CD4-positive, alpha-beta T cell (primary cell): Measurements from ENCODE around the gene AGAP5. TPM values are rescaled to one million over a fixed set of nuclear protein-coding genes. Genes with fewer than 3 reads are reported as not detected.

Experiments used
- ATAC-seq: fragments of 200-7000 bp; cut with Tn5 transposase; one replicate; pipeline ENCODE4 v1.10.0; 2022; ENCODE audit warnings: mild to moderate bottlenecking; ENCODE audit not compliant: poor library complexity
- CTCF ChIA-PET: fragments of 350-600 bp; sonication (Branson Sonifier 250); formaldehyde crosslinking; loops from one replicate; lab custom pipeline; 2021; ENCODE audit warnings: antibody characterized with exemption, inconsistent platforms; lab: Charles Lee
- POLR2A ChIA-PET: fragments of 350-600 bp; sonication (Branson Sonifier 250); formaldehyde crosslinking; loops from one replicate; lab custom pipeline; 2021; ENCODE audit warnings: antibody characterized with exemption, inconsistent platforms; lab: Charles Lee
- DNase-seq, 14 experiments: peaks; one replicate each; pipeline ENCODE4 v3.0.0-alpha.2; 2013 to 2020; ENCODE audit warnings: mixed read lengths in 2 of 14
- H3K27ac ChIP-seq, 2 donors: one replicate each; pipeline versions ENCODE4 v1.5.1 to v1.7.0; 2013; ENCODE audit warnings: low read length in 2 of 2, low read depth in 1 of 2, mild to moderate bottlenecking in 1 of 2
- H3K27me3 ChIP-seq, 2 experiments: 1 replicate in 1 of 2; 2 replicates in 1 of 2; pipeline versions ENCODE4 v1.6.1 to v1.7.0; 2013; ENCODE audit warnings: low read length in 2 of 2, control low read depth in 1 of 2, mild to moderate bottlenecking in 1 of 2, moderate library complexity in 1 of 2; ENCODE audit not compliant: insufficient read depth in 2 of 2, control insufficient read depth in 1 of 2
- H3K36me3 ChIP-seq: one replicate; pipeline ENCODE4 v1.6.1; 2013; ENCODE audit warnings: low read length, control low read depth; ENCODE audit not compliant: insufficient read depth
- H3K4me1 ChIP-seq: one replicate; pipeline ENCODE4 v1.6.1; 2013; ENCODE audit warnings: low read length, control low read depth; ENCODE audit not compliant: insufficient read depth
- H3K4me3 ChIP-seq: one replicate; pipeline ENCODE4 v1.5.1; 2013; ENCODE audit warnings: mild to moderate bottlenecking, low read length, moderate library complexity
- H3K9me3 ChIP-seq, 2 experiments: 1 replicate in 1 of 2; 2 replicates in 1 of 2; pipeline versions ENCODE4 v1.6.1 to v1.7.0; 2013; ENCODE audit warnings: low read length in 2 of 2, mild to moderate bottlenecking in 2 of 2, control low read depth in 1 of 2, moderate library complexity in 1 of 2; ENCODE audit not compliant: control insufficient read depth in 1 of 2, insufficient read depth in 1 of 2
- H3K27ac Mint-ChIP-seq: one replicate; pipeline ENCODE4 v1.8.0; 2020; ENCODE audit warnings: mixed read lengths
- H3K27me3 Mint-ChIP-seq: one replicate; pipeline ENCODE4 v1.8.0; 2021; ENCODE audit warnings: mixed read lengths
- H3K36me3 Mint-ChIP-seq: one replicate; pipeline ENCODE4 v1.8.0; 2021; ENCODE audit warnings: low read depth, mixed read lengths
- H3K4me1 Mint-ChIP-seq: one replicate; pipeline ENCODE4 v1.8.0; 2021; ENCODE audit warnings: low read depth, mixed read lengths
- H3K4me3 Mint-ChIP-seq: one replicate; pipeline ENCODE4 v1.8.0; 2020; ENCODE audit warnings: mild to moderate bottlenecking, mixed read lengths
- H3K9me3 Mint-ChIP-seq: one replicate; pipeline ENCODE4 v1.8.0; 2020; ENCODE audit warnings: mixed read lengths
- intact Hi-C, 2 experiments: fragments of 100-400 bp; cut with DNase I in 1 of 2; cut with micrococcal nuclease in 1 of 2; formaldehyde crosslinking; loops; one replicate each; pipeline versions ENCODE4 v1.15.1 to v1.9.0; 2023 to 2025; cut with DNase I, micrococcal nuclease
- total RNA-seq, 174 experiments: library from RNA in 2 of 174; stranded (reverse) in 2 of 174; gene quantifications; one replicate each; pipeline ENCODE4 v1.2.3 and lab custom pipeline; 2021 to 2026
- TF ChIP-seq, protein P1 (sequence below): fragments of 200-600 bp; IDR thresholded peaks from one replicate; pipeline ENCODE4 v1.8.0; 2022; ENCODE audit warnings: antibody characterized with exemption, mild to moderate bottlenecking

AGAP5 gene
- total RNA-seq, 2 experiments from 2014 or later, result 4.9 to 5.1 TPM

DNA sequence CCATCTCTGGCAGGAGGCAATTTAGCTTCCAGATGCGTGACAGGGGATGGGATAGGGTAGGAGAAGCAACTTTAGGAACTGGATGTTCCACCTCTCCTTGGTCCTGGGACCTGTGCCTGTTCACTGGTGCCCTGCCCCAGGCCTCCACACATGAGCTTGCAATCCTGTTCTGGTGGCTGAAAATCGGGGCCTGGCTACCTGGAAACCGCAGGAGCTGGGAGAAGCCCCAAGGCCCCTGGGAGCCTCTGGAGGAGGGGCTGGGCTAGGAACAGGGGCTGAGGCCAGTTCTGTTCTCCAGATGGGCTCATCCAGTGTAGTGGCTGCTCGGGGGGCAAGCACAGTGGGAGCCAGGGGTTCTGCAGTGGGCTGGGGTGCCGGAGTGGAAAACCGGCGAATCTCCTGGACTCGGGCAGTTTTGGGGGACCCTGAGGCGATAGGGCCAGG lies 51.3 kb downstream of the AGAP5 start:
- intact Hi-C loops, result no loop called here
- no peaks in the 10 kb centered on the region for H3K36me3 Mint-ChIP-seq
- H3K4me1 ChIP-seq, result peaks cover 23% of the 10 kb centered on the region
- TF ChIP-seq, protein P1, sequence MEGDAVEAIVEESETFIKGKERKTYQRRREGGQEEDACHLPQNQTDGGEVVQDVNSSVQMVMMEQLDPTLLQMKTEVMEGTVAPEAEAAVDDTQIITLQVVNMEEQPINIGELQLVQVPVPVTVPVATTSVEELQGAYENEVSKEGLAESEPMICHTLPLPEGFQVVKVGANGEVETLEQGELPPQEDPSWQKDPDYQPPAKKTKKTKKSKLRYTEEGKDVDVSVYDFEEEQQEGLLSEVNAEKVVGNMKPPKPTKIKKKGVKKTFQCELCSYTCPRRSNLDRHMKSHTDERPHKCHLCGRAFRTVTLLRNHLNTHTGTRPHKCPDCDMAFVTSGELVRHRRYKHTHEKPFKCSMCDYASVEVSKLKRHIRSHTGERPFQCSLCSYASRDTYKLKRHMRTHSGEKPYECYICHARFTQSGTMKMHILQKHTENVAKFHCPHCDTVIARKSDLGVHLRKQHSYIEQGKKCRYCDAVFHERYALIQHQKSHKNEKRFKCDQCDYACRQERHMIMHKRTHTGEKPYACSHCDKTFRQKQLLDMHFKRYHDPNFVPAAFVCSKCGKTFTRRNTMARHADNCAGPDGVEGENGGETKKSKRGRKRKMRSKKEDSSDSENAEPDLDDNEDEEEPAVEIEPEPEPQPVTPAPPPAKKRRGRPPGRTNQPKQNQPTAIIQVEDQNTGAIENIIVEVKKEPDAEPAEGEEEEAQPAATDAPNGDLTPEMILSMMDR, result no peak
- peaks cover 0 to 2% of the 10 kb centered on the region in 2 experiments for H3K27me3 ChIP-seq
- peaks cover 14% of the 10 kb centered on the region for H3K27me3 Mint-ChIP-seq
- H3K4me1 Mint-ChIP-seq, result peaks cover 5% of the 10 kb centered on the region
- peak overlapping the region; percentile 55 for H3K4me3 Mint-ChIP-seq
- no peaks in the 10 kb centered on the region for H3K9me3 Mint-ChIP-seq
- CTCF ChIA-PET, result interaction anchor here (0.6 kb wide), 2 partner anchors 25 to 55 kb away, joined by 3 to 4 read pairs; no protein-coding TSS in a partner anchor
- no peak overlapping the region for H3K4me3 ChIP-seq
- H3K36me3 ChIP-seq, result no peaks in the 10 kb centered on the region
- no peak overlapping the region for H3K27ac Mint-ChIP-seq
- POLR2A ChIA-PET, result interaction anchor here (2.4 kb wide), 1 partner anchor 151 kb away, joined by 7 read pairs; the partner anchor contains the start of gene PPP3CB
- DNase-seq, result no peak
- ATAC-seq, result no peak
- H3K27ac ChIP-seq, result no peak overlapping the region
- peaks cover 0 to 6% of the 10 kb centered on the region in 2 experiments for H3K9me3 ChIP-seq

DNA sequence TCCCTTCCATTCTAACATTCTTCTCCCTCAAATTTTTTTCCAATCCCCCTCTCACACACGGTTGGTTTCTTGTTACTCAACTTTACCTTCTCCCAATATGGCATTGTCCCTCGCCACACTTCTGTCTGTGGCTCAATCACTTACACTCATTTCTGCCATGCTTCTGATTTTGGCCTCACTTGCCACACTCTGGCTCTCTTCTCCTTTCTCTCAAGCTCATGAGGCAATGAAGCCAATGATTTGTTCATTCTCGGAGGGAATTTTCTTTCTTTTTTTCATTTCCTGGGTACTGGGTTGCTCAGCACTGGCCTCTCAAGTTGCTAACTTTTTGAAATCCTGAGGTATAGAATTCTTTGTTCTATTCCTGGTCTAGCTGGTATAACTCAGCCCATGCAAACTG lies 52.7 kb downstream of the AGAP5 start:
- CTCF ChIA-PET, result interaction anchor here (2.8 kb wide), 1 partner anchor 115 kb away, joined by 26 read pairs; no protein-coding TSS in a partner anchor
- Histone ChIP-seq H3K27ac (no peak overlapping the region), H3K9me3 (peaks cover 0 to 6% of the 10 kb centered on the region in 2 experiments), H3K36me3 (no peaks in the 10 kb centered on the region), H3K4me3 (no peak overlapping the region), H3K4me1 (peaks cover 23% of the 10 kb centered on the region), H3K27me3 (peaks cover 0 to 2% of the 10 kb centered on the region in 2 experiments)
- Mint-ChIP-seq H3K27me3 (peaks cover 22% of the 10 kb centered on the region), H3K4me1 (peaks cover 5% of the 10 kb centered on the region), H3K9me3 (no peaks in the 10 kb centered on the region), H3K4me3 (no peak overlapping the region), H3K27ac (no peak overlapping the region), H3K36me3 (no peaks in the 10 kb centered on the region)
- POLR2A ChIA-PET, result interaction anchor here (1.7 kb wide), 1 partner anchor 19 kb away, joined by 5 read pairs; no protein-coding TSS in a partner anchor
- intact Hi-C loops, result no loop called here
- TF ChIP-seq, protein P1, result no peak
- DNase-seq, result peak in 1 of 14 experiments; percentile 19
- no peak for ATAC-seq

DNA sequence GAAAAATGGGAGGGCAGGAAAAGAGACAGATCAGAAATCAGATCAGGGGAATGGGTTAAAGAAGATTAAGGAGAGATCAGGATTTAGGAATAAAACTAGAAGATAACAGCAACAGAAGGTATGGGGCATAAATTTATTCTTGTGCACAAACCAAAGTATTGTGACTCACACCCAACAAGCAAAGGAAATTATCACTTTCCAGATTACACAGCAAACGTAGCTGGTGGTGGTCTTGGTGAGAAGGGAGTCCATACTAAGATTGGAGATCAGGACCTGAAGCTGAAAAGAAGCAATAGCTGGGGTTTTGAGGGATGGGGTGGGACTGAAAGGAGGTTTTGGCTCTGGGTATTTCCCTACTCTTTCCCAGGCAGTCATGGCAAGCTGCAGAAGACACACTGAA lies 53.1 kb downstream of the AGAP5 start:
- H3K27ac ChIP-seq, result no peak overlapping the region
- ATAC-seq, result no peak
- H3K9me3 Mint-ChIP-seq, result no peaks in the 10 kb centered on the region
- no peaks in the 10 kb centered on the region for H3K36me3 Mint-ChIP-seq
- intact Hi-C loops, result loop anchor here (1.0 to 5.0 kb wide), 3 partner anchors 115 to 392 kb away; partner anchors contain the start of gene MRPS16 (in 1 of the 2)
- H3K4me3 ChIP-seq, result no peak overlapping the region
- H3K27me3 ChIP-seq, result peaks cover 0 to 4% of the 10 kb centered on the region in 2 experiments
- peaks cover 5% of the 10 kb centered on the region for H3K4me1 Mint-ChIP-seq
- no peak for DNase-seq
- no peaks in the 10 kb centered on the region for H3K36me3 ChIP-seq
- no peak overlapping the region for H3K27ac Mint-ChIP-seq
- H3K9me3 ChIP-seq, result peaks cover 0 to 6% of the 10 kb centered on the region in 2 experiments
- TF ChIP-seq, protein P1, result no peak
- H3K4me3 Mint-ChIP-seq, result no peak overlapping the region
- H3K4me1 ChIP-seq, result peaks cover 23% of the 10 kb centered on the region
- POLR2A ChIA-PET, result interaction anchor here (1.4 to 1.7 kb wide), 2 partner anchors 19 to 114 kb away, joined by 5 read pairs; no protein-coding TSS in a partner anchor
- CTCF ChIA-PET, result interaction anchor here (1.0 to 2.8 kb wide), 2 partner anchors 17 to 114 kb away, joined by 3 to 26 read pairs; no protein-coding TSS in a partner anchor
- peaks cover 22% of the 10 kb centered on the region for H3K27me3 Mint-ChIP-seq
